DMS53 treated with DMSO at 0.1 percent for 48 hours (cell line): ENCODE results near the gene LY86.
"Not testable (repeated sequence)": the region's sequence is repeated elsewhere in the genome, so short reads cannot be mapped to it uniquely, and the experiment has no call there.

Experiments used
- DNase-seq: peaks from one replicate; lab custom pipeline; 2025; ENCODE audit not compliant: unreplicated experiment; lab: John Stamatoyannopoulos, UW

LY86 gene

GRCh38 chr6:6595952-6596351, 7.4 kb downstream of the LY86 start:
- DNase-seq: no peak

GRCh38 chr6:6596529-6597328, 8.2 kb downstream of the LY86 start:
- no peak for DNase-seq

GRCh38 chr6:6597682-6598081, 9.2 kb downstream of the LY86 start:
- no peak for DNase-seq

GRCh38 chr6:6599468-6599873, 11.0 kb downstream of the LY86 start:
- no peak for DNase-seq

- DNase-seq: no peak
Measured at GRCh38 chr6:6600875-6601274, 12.4 kb downstream of the LY86 start.

- DNase-seq: no peak
Measured at GRCh38 chr6:6602262-6602661, 13.7 kb downstream of the LY86 start.

- DNase-seq: no peak
Measured at GRCh38 chr6:6603317-6603716, 14.8 kb downstream of the LY86 start.

- no peak for DNase-seq
Measured at GRCh38 chr6:6604015-6604414, 15.5 kb downstream of the LY86 start.

GRCh38 chr6:6604566-6604965, 16.0 kb downstream of the LY86 start:
- DNase-seq: no peak

GRCh38 chr6:6605873-6606272, 17.4 kb downstream of the LY86 start:
- DNase-seq: no peak

GRCh38 chr6:6606391-6607030, 18.0 kb downstream of the LY86 start:
- not testable (repeated sequence) for DNase-seq

GRCh38 chr6:6609450-6609849, 20.9 kb downstream of the LY86 start:
- no peak for DNase-seq

- DNase-seq: no peak
Measured at GRCh38 chr6:6610031-6610591, 21.6 kb downstream of the LY86 start.

GRCh38 chr6:6611486-6611885, 23.0 kb downstream of the LY86 start:
- no peak for DNase-seq

GRCh38 chr6:6612308-6612707, 23.8 kb downstream of the LY86 start:
- DNase-seq: no peak

- DNase-seq: not testable (repeated sequence)
Measured at GRCh38 chr6:6613103-6613718, 24.7 kb downstream of the LY86 start.

- no peak for DNase-seq
Measured at GRCh38 chr6:6614096-6614982, 25.8 kb downstream of the LY86 start.

- DNase-seq: no peak
Measured at GRCh38 chr6:6614983-6615349, 26.4 kb downstream of the LY86 start.

- no peak for DNase-seq
Measured at GRCh38 chr6:6616656-6617055, 28.1 kb downstream of the LY86 start.

GRCh38 chr6:6619021-6619794, 30.7 kb downstream of the LY86 start:
- DNase-seq: no peak
